ENCODE data around the gene NFIA.

NFIA gene

GRCh38 chr1:61393575-61393974 lies 311.2 kb downstream of the NFIA start:
- H3K9me3 Mint-ChIP-seq: no peaks in the 10 kb centered on the region
- no peak for DNase-seq
- no peaks in the 10 kb centered on the region for H3K4me1 Mint-ChIP-seq
- H3K27me3 Mint-ChIP-seq: no peaks in the 10 kb centered on the region
- no peak overlapping the region for H3K4me3 Mint-ChIP-seq
- H3K36me3 Mint-ChIP-seq: no peaks in the 10 kb centered on the region
- H3K27ac Mint-ChIP-seq: no peak overlapping the region
- CTCF ChIA-PET: no interaction called here

- Mint-ChIP-seq H3K4me1 (no peaks in the 10 kb centered on the region), H3K4me3 (no peak overlapping the region), H3K36me3 (no peaks in the 10 kb centered on the region), H3K27ac (no peak overlapping the region), H3K9me3 (no peaks in the 10 kb centered on the region), H3K27me3 (no peaks in the 10 kb centered on the region)
- no peak for DNase-seq
- CTCF ChIA-PET: no interaction called here
Measured at GRCh38 chr1:61395146-61395800, 312.9 kb downstream of the NFIA start.

- Mint-ChIP-seq H3K36me3 (no peaks in the 10 kb centered on the region), H3K4me1 (no peaks in the 10 kb centered on the region), H3K27me3 (no peaks in the 10 kb centered on the region), H3K9me3 (no peaks in the 10 kb centered on the region), H3K4me3 (no peak overlapping the region), H3K27ac (no peak overlapping the region)
- no peak for DNase-seq
- CTCF ChIA-PET: interaction anchor here (1.6 kb wide), 1 partner anchor 191 kb away, joined by 3 read pairs; no protein-coding TSS in a partner anchor
Measured at GRCh38 chr1:61397495-61397894, 315.1 kb downstream of the NFIA start.

DNA sequence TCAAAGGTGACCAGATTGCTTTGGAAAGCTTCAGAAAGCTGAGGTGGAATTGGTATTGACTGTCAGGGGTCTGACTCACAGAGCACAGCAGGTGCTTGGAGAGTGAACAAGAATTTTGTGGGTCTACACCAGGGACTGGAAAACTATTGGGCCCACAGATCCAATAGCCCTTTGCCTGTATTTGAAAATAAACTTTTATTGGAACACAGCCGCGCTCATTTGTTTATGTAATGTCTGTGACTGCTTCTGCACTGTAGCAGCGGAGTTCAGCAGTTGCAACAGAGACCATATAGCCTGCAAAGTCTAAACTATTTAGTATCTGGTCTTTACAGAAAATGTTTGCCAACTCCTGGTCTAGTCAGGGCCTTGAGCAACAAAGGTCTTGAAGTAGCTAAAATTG lies 315.6 kb downstream of the NFIA start:
- Mint-ChIP-seq H3K4me1 (no peaks in the 10 kb centered on the region), H3K9me3 (no peaks in the 10 kb centered on the region), H3K36me3 (no peaks in the 10 kb centered on the region), H3K27ac (no peak overlapping the region), H3K27me3 (no peaks in the 10 kb centered on the region), H3K4me3 (no peak overlapping the region)
- no peak for DNase-seq
- CTCF ChIA-PET: interaction anchor here (1.6 kb wide), 1 partner anchor 191 kb away, joined by 3 read pairs; no protein-coding TSS in a partner anchor

- Mint-ChIP-seq H3K4me1 (no peaks in the 10 kb centered on the region), H3K27me3 (peaks cover 4% of the 10 kb centered on the region), H3K36me3 (no peaks in the 10 kb centered on the region), H3K9me3 (no peaks in the 10 kb centered on the region), H3K27ac (no peak overlapping the region), H3K4me3 (no peak overlapping the region)
- CTCF ChIA-PET: interaction anchor here (1.6 kb wide), 1 partner anchor 189 kb away, joined by 3 read pairs; no protein-coding TSS in a partner anchor
- no peak for DNase-seq
Measured at GRCh38 chr1:61399199-61399598, 316.8 kb downstream of the NFIA start.

GRCh38 chr1:61400131-61400770 lies 317.9 kb downstream of the NFIA start:
- H3K27ac Mint-ChIP-seq: no peak overlapping the region
- no peak for DNase-seq
- H3K4me3 Mint-ChIP-seq: no peak overlapping the region
- H3K9me3 Mint-ChIP-seq: no peaks in the 10 kb centered on the region
- H3K27me3 Mint-ChIP-seq: peaks cover 4% of the 10 kb centered on the region
- CTCF ChIA-PET: no interaction called here
- H3K36me3 Mint-ChIP-seq: no peaks in the 10 kb centered on the region
- H3K4me1 Mint-ChIP-seq: no peaks in the 10 kb centered on the region

GRCh38 chr1:61400997-61401396 lies 318.6 kb downstream of the NFIA start:
- Mint-ChIP-seq H3K4me1 (no peaks in the 10 kb centered on the region), H3K9me3 (no peaks in the 10 kb centered on the region), H3K4me3 (no peak overlapping the region), H3K36me3 (no peaks in the 10 kb centered on the region), H3K27me3 (peaks cover 4% of the 10 kb centered on the region), H3K27ac (no peak overlapping the region)
- DNase-seq: no peak
- CTCF ChIA-PET: no interaction called here

DNA sequence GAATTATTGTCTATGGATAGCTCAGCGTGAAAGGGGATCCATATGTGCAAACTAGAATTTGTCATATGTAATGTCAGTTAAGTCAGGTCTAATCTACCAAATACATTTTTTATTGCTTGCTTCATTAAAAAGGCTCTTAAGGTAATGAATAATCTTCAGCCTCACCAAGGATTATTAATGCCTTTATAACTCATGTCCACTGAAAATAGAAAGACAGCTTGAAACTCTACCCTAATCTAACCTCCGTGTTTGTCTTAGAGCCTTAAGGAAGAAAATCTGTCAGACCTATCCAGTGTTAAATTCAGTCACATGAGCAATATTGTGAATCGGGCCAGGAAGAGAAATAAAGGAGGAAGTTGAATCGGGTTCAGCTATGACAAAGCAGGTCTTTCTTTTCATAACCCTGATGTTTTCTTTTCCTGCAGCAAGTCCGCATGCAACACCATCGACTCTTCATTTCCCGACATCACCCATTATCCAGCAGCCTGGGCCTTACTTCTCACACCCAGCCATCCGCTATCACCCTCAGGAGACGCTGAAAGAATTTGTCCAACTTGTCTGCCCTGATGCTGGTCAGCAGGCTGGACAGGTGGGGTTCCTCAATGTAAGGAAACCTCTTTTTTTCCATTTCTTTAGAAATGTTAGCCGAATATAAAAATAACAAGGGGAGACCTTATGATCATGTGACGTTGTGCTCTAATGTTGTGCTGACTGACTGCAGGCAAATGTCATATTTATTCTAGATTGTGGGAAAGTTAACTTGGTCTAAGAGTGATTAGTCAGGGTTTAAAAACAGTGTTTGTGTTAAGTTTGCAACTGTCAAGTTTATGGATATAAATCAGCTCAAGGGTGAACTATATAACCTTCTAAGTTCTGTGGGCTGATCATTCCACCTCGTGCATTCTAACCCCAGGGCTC lies 321.6 kb downstream of the NFIA start:
- H3K27me3 Mint-ChIP-seq: peaks cover 4% of the 10 kb centered on the region
- H3K4me3 Mint-ChIP-seq: no peak overlapping the region
- H3K4me1 Mint-ChIP-seq: no peaks in the 10 kb centered on the region
- H3K36me3 Mint-ChIP-seq: no peaks in the 10 kb centered on the region
- CTCF ChIA-PET: interaction anchor here (1.3 kb wide), 1 partner anchor 17 kb away, joined by 3 read pairs; no protein-coding TSS in a partner anchor
- H3K27ac Mint-ChIP-seq: no peak overlapping the region
- H3K9me3 Mint-ChIP-seq: no peaks in the 10 kb centered on the region
- DNase-seq: no peak

- DNase-seq: no peak
- H3K4me3 Mint-ChIP-seq: no peak overlapping the region
- no peaks in the 10 kb centered on the region for H3K36me3 Mint-ChIP-seq
- H3K9me3 Mint-ChIP-seq: no peaks in the 10 kb centered on the region
- peaks cover 4% of the 10 kb centered on the region for H3K27me3 Mint-ChIP-seq
- no peaks in the 10 kb centered on the region for H3K4me1 Mint-ChIP-seq
- CTCF ChIA-PET: interaction anchor here (1.3 kb wide), 1 partner anchor 17 kb away, joined by 3 read pairs; no protein-coding TSS in a partner anchor
- no peak overlapping the region for H3K27ac Mint-ChIP-seq
Measured at GRCh38 chr1:61404597-61405376, 322.4 kb downstream of the NFIA start.

DNA sequence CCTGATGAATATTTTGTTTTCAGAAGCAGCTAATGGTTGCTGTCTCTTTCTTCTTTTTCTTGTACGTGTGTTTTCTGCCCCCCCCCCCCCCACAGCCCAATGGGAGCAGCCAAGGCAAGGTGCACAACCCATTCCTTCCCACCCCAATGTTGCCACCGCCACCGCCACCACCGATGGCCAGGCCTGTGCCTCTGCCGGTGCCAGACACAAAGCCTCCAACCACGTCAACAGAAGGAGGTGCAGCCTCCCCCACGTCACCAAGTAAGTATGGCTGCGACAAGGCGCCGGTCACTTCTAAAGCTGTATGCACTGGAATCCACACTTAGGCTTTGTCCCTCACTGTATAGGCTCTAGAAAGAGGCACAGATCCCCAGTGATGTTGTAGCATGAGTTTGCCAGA lies 324.1 kb downstream of the NFIA start:
- Mint-ChIP-seq H3K9me3 (no peaks in the 10 kb centered on the region), H3K27ac (no peak overlapping the region), H3K4me1 (no peaks in the 10 kb centered on the region), H3K36me3 (no peaks in the 10 kb centered on the region), H3K27me3 (peaks cover 4% of the 10 kb centered on the region), H3K4me3 (no peak overlapping the region)
- no peak for DNase-seq
- CTCF ChIA-PET: no interaction called here

GRCh38 chr1:61412601-61413000 lies 330.2 kb downstream of the NFIA start:
- H3K27ac Mint-ChIP-seq: no peak overlapping the region
- no peaks in the 10 kb centered on the region for H3K27me3 Mint-ChIP-seq
- CTCF ChIA-PET: no interaction called here
- no peaks in the 10 kb centered on the region for H3K36me3 Mint-ChIP-seq
- no peaks in the 10 kb centered on the region for H3K4me1 Mint-ChIP-seq
- H3K9me3 Mint-ChIP-seq: no peaks in the 10 kb centered on the region
- DNase-seq: no peak
- H3K4me3 Mint-ChIP-seq: no peak overlapping the region

- no peaks in the 10 kb centered on the region for H3K27me3 Mint-ChIP-seq
- no peak overlapping the region for H3K4me3 Mint-ChIP-seq
- CTCF ChIA-PET: no interaction called here
- H3K36me3 Mint-ChIP-seq: no peaks in the 10 kb centered on the region
- H3K9me3 Mint-ChIP-seq: no peaks in the 10 kb centered on the region
- H3K27ac Mint-ChIP-seq: no peak overlapping the region
- no peaks in the 10 kb centered on the region for H3K4me1 Mint-ChIP-seq
- no peak for DNase-seq
Measured at GRCh38 chr1:61419196-61419595, 336.8 kb downstream of the NFIA start.

GRCh38 chr1:61419657-61420056 lies 337.3 kb downstream of the NFIA start:
- Mint-ChIP-seq H3K36me3 (no peaks in the 10 kb centered on the region), H3K27ac (no peak overlapping the region), H3K27me3 (no peaks in the 10 kb centered on the region), H3K4me3 (no peak overlapping the region), H3K4me1 (no peaks in the 10 kb centered on the region), H3K9me3 (no peaks in the 10 kb centered on the region)
- DNase-seq: no peak
- CTCF ChIA-PET: no interaction called here

- CTCF ChIA-PET: no interaction called here
- DNase-seq: no peak
- Mint-ChIP-seq H3K4me1 (no peaks in the 10 kb centered on the region), H3K27ac (no peak overlapping the region), H3K9me3 (no peaks in the 10 kb centered on the region), H3K36me3 (no peaks in the 10 kb centered on the region), H3K4me3 (no peak overlapping the region), H3K27me3 (no peaks in the 10 kb centered on the region)
Measured at GRCh38 chr1:61420243-61420642, 337.9 kb downstream of the NFIA start.

Data from activated naive CD4-positive, alpha-beta T cell treated with anti-CD3 and anti-CD28 coated beads, Interleukin-2, amount 10 ng/mL, durations not matched to agents 7 days and 5 days (primary cell).